GM10248 (cell line): ENCODE results near the gene CH25H.
A peak's percentile ranks its signal among the peaks of the same experiment; 100 is the strongest.
"Not testable (repeated sequence)": the region's sequence is repeated elsewhere in the genome, so short reads cannot be mapped to it uniquely, and the experiment has no call there.

Experiments
- CTCF ChIA-PET: fragments of 300-600 bp; sonication (Branson Sonifier 250); formaldehyde crosslinking; extraction: SDS; loops from one replicate; lab custom pipeline; 2021; ENCODE audit warnings: antibody characterized with exemption; lab: Yijun Ruan, JAX
- POLR2A ChIA-PET: fragments of 350-650 bp; sonication (Branson Sonifier 250); formaldehyde crosslinking; extraction: SDS; loops from one replicate; lab custom pipeline; 2020; ENCODE audit warnings: antibody characterized with exemption; lab: Yijun Ruan, JAX
- DNase-seq: peaks from one replicate; pipeline ENCODE4 v3.0.0; 2012; ENCODE audit errors: extremely low spot score
- CTCF ChIP-seq: IDR thresholded peaks from 2 replicates; pipeline ENCODE4 v1.5.1; 2012; ENCODE audit warnings: mild to moderate bottlenecking, low read depth; ENCODE audit errors: extremely low read depth, missing control alignments, control extremely low read depth

CH25H gene

GRCh38 chr10:89207181-89207800 is at the start of gene CH25H:
CH25H (minus strand) TSS chr10:89207317; CDS start chr10:89207292, 25 bp downstream.
- no peak for TF ChIP-seq CTCF
- DNase-seq, result peak; percentile 36
- CTCF ChIA-PET, result interaction anchor here (0.9 to 7.7 kb wide), 9 partner anchors 8 to 274 kb away, joined by 3 to 42 read pairs (median 5); no protein-coding TSS in a partner anchor
- POLR2A ChIA-PET, result no interaction called here

- TF ChIP-seq CTCF, result no peak
- ChIA-PET POLR2A (no interaction called here), CTCF (interaction anchor here (0.8 to 2.6 kb wide), 4 partner anchors 11 to 136 kb away, joined by 3 to 5 read pairs (median 4); partner anchors contain the start of gene IFIT1)
- no peak for DNase-seq
Measured at GRCh38 chr10:89256340-89256739, 49.2 kb upstream of the CH25H start.

- no peak for TF ChIP-seq CTCF
- POLR2A ChIA-PET, result no interaction called here
- DNase-seq, result no peak
- CTCF ChIA-PET, result interaction anchor here (0.8 to 2.6 kb wide), 6 partner anchors 12 to 137 kb away, joined by 3 to 5 read pairs (median 3); partner anchors contain the start of gene IFIT1
Measured at GRCh38 chr10:89255793-89256192, 48.7 kb upstream of the CH25H start.

- POLR2A ChIA-PET, DNase-seq: not testable (repeated sequence)
- CTCF ChIA-PET, result interaction anchor here (0.9 to 2.6 kb wide), 5 partner anchors 11 to 138 kb away, joined by 3 to 5 read pairs (median 3); partner anchors contain the start of gene IFIT1
Measured at GRCh38 chr10:89255091-89255579, 48.0 kb upstream of the CH25H start.

- ChIA-PET POLR2A (interaction anchor here (0.5 to 0.6 kb wide), 2 partner anchors 11 to 140 kb away, joined by 3 read pairs; partner anchors contain the start of gene IFIT1), CTCF (interaction anchor here (0.7 to 2.3 kb wide), 8 partner anchors 9 to 116 kb away, joined by 3 to 10 read pairs (median 5); no protein-coding TSS in a partner anchor)
- TF ChIP-seq CTCF, result no peak
- DNase-seq, result no peak
Measured at GRCh38 chr10:89252225-89252585, 45.1 kb upstream of the CH25H start.

- peak; percentile 93 for DNase-seq
- TF ChIP-seq CTCF, result no peak
- ChIA-PET CTCF (interaction anchor here (0.7 to 2.3 kb wide), 11 partner anchors 8 to 319 kb away, joined by 3 to 10 read pairs (median 4); no protein-coding TSS in a partner anchor), POLR2A (interaction anchor here (0.5 to 0.6 kb wide), 2 partner anchors 10 to 141 kb away, joined by 3 read pairs; partner anchors contain the start of gene IFIT1)
Measured at GRCh38 chr10:89251409-89252224, 44.5 kb upstream of the CH25H start, which contains the start of gene LIPA. LIPA (minus strand) TSS chr10:89251775; CDS start chr10:89247648, 4,127 bp downstream.
